GM12878 (cell line): ENCODE data around the gene SLC26A11. TPM values are rescaled to one million over a fixed set of nuclear protein-coding genes. Genes with fewer than 3 reads are reported as not detected.

Experiments used
- ATAC-seq: fragments of 200-7000 bp; cut with Tn5 transposase; 3 replicates; pipeline ENCODE4 v1.9.1; 2020; ENCODE audit warnings: mild to moderate bottlenecking, moderate library complexity
- BruUV-seq: library from RNA; stranded (reverse); fragments of 400-500 nt; replicated peaks from 2 replicates; lab custom pipeline; 2021; lab: Mats Ljungman, UMichigan
- CTCF ChIA-PET: fragments of 300-600 bp; sonication (Branson Sonifier 250); formaldehyde crosslinking; extraction: SDS; loops from one replicate; lab custom pipeline; 2021; ENCODE audit warnings: inconsistent platforms; lab: Yijun Ruan, JAX
- POLR2A ChIA-PET: fragments of 350-600 bp; formaldehyde crosslinking; extraction: SDS; loops from one replicate; lab custom pipeline; 2021; ENCODE audit warnings: inconsistent platforms; lab: Charles Lee
- RAD21 ChIA-PET: fragments of 300-600 bp; sonication (Branson Sonifier 250); formaldehyde crosslinking; loops from one replicate; lab custom pipeline; 2023; ENCODE audit warnings: antibody characterized with exemption; ENCODE audit not compliant: unreplicated experiment; lab: Charles Lee
- SMC1A ChIA-PET: fragments of 300-600 bp; sonication (Branson Sonifier 250); formaldehyde crosslinking; loops from one replicate; lab custom pipeline; 2023; ENCODE audit not compliant: unreplicated experiment, uncharacterized antibody; lab: Charles Lee
- DNase-seq: peaks from one replicate; pipeline ENCODE4 v3.0.0-alpha.2; 2011; ENCODE audit warnings: low read depth, low spot score
- FAIRE-seq: peaks from 3 replicates; lab custom pipeline; 2011; peaks lifted over from hg19 to GRCh38; lab: Jason Lieb, UNC
- H2AFZ ChIP-seq: 2 replicates; pipeline ENCODE4 v1.6.0; 2011; ENCODE audit warnings: low read depth, low read length, control low read depth; ENCODE audit not compliant: control insufficient read depth
- H3K27ac ChIP-seq: 2 replicates; pipeline ENCODE4 v1.5.1; 2011; ENCODE audit warnings: control low read depth; ENCODE audit not compliant: control insufficient read depth, insufficient read depth
- H3K27me3 ChIP-seq, 2 experiments: replicated peaks in 1 of 2; 2 replicates each; pipeline versions ENCODE4 v1.6.0 to v1.6.1; 2011; ENCODE audit warnings: low read length in 1 of 2; ENCODE audit not compliant: control insufficient read depth in 2 of 2, insufficient read depth in 2 of 2
- H3K36me3 ChIP-seq, 2 experiments: 2 replicates each; pipeline ENCODE4 v1.5.1; 2011; ENCODE audit warnings: low read length in 1 of 2; ENCODE audit not compliant: control insufficient read depth in 2 of 2, insufficient read depth in 2 of 2
- H3K4me1 ChIP-seq: 2 replicates; pipeline ENCODE4 v1.6.1; 2011; ENCODE audit warnings: mild to moderate bottlenecking, low read length, moderate library complexity, mixed read lengths; ENCODE audit not compliant: control insufficient read depth, insufficient read depth
- H3K4me2 ChIP-seq: 2 replicates; pipeline ENCODE4 v1.6.0; 2011; ENCODE audit warnings: control low read depth; ENCODE audit not compliant: control insufficient read depth, insufficient read depth
- H3K4me3 ChIP-seq: fragments of 200-600 bp; sonication (generic); 2 replicates; pipeline ENCODE4 v1.5.1; 2016
- H3K79me2 ChIP-seq: 2 replicates; pipeline ENCODE4 v1.6.0; 2011; ENCODE audit warnings: low read length; ENCODE audit not compliant: control insufficient read depth, insufficient read depth
- H3K9ac ChIP-seq: 2 replicates; pipeline ENCODE4 v1.8.0; 2011; ENCODE audit warnings: low read length, control low read depth, mixed read lengths; ENCODE audit not compliant: control insufficient read depth, insufficient read depth
- H3K9me3 ChIP-seq: replicated peaks from 3 replicates; pipeline ENCODE4 v1.5.1; 2011; ENCODE audit warnings: mild to moderate bottlenecking, low read length; ENCODE audit not compliant: control insufficient read depth, insufficient read depth
- H4K20me1 ChIP-seq: 2 replicates; pipeline ENCODE4 v1.6.0; 2011; ENCODE audit not compliant: control insufficient read depth, insufficient read depth
- BCL11A ChIP-seq: IDR thresholded peaks from 2 replicates; pipeline ENCODE4 v1.6.1; 2011; ENCODE audit warnings: low read depth, low read length
- CUX1 ChIP-seq: IDR thresholded peaks from 2 replicates; pipeline ENCODE4 v1.6.1; 2012; ENCODE audit warnings: improper control_type of control experiment, low read depth, low read length; ENCODE audit not compliant: insufficient replicate concordance
- EP300 ChIP-seq, 2 experiments: fragments of 150-350 bp in 1 of 2; IDR thresholded peaks; 2 replicates each; pipeline ENCODE4 v1.6.1; 2011 to 2012; ENCODE audit warnings: low read depth in 2 of 2, low read length in 2 of 2, borderline replicate concordance in 1 of 2, improper control_type of control experiment in 1 of 2, inconsistent platforms in 1 of 2; ENCODE audit not compliant: control insufficient read depth in 1 of 2
- ETV6 ChIP-seq, 2 experiments: fragments of 450-650 bp in 1 of 2; IDR thresholded peaks in 1 of 2; conservative IDR thresholded peaks in 1 of 2; 2 replicates each; pipeline ENCODE4 v1.6.1; 2014; ENCODE audit warnings: antibody characterized with exemption in 1 of 2, borderline replicate concordance in 1 of 2, low read depth in 1 of 2, mild to moderate bottlenecking in 1 of 2, moderate library complexity in 1 of 2
- GABPA ChIP-seq: IDR thresholded peaks from 2 replicates; pipeline ENCODE4 v1.6.1; 2014; ENCODE audit warnings: antibody characterized with exemption, low read depth, mild to moderate bottlenecking, inconsistent platforms
- IRF3 ChIP-seq: fragments of 450-650 bp; IDR thresholded peaks from 2 replicates; pipeline ENCODE4 v1.6.1; 2014; ENCODE audit warnings: mild to moderate bottlenecking
- MEF2B ChIP-seq: fragments of 450-650 bp; IDR thresholded peaks from 2 replicates; pipeline ENCODE4 v1.6.1; 2018; ENCODE audit warnings: mild to moderate bottlenecking, moderate library complexity; ENCODE audit not compliant: partially characterized antibody, poor library complexity, severe bottlenecking
- MTA3 ChIP-seq: IDR thresholded peaks from 2 replicates; pipeline ENCODE4 v1.6.1; 2012; ENCODE audit warnings: low read length, inconsistent platforms, borderline replicate concordance
- NR2F1 ChIP-seq: fragments of 450-650 bp; conservative IDR thresholded peaks from 2 replicates; pipeline ENCODE4 v1.6.1; 2017; ENCODE audit warnings: mild to moderate bottlenecking
- STAT1 ChIP-seq: fragments of 450-650 bp; conservative IDR thresholded peaks from 2 replicates; pipeline ENCODE4 v1.6.1; 2014; ENCODE audit warnings: antibody characterized with exemption, mild to moderate bottlenecking
- TBL1XR1 ChIP-seq: IDR thresholded peaks from 2 replicates; pipeline ENCODE4 v1.6.1; 2012; ENCODE audit warnings: low read depth, low read length, improper control_type of control experiment
- USF1 ChIP-seq: IDR thresholded peaks from 2 replicates; pipeline ENCODE4 v1.6.1; 2011; ENCODE audit warnings: borderline replicate concordance, low read depth, mild to moderate bottlenecking, moderate library complexity, mixed read lengths, low read length; ENCODE audit not compliant: insufficient read depth; ENCODE audit errors: extremely low read length
- YBX1 ChIP-seq: fragments of 450-650 bp; IDR thresholded peaks from 2 replicates; pipeline ENCODE4 v1.6.1; 2016; ENCODE audit warnings: antibody characterized with exemption
- WGBS: methylation state at CpG from one replicate; pipeline ENCODE4 v1.1.6; 2016; ENCODE audit warnings: low lambda C conversion rate; ENCODE audit not compliant: insufficient replicate concordance, insufficient coverage; ENCODE audit errors: missing lambda C conversion rate; 5-methylcytosine and 5-hydroxymethylcytosine counted together
- in situ Hi-C: fragments of 300-500 bp; cut with MboI; formaldehyde crosslinking; loops from 9 replicates; pipeline ENCODE4 v1.14.3; 2018; ENCODE audit warnings: mixed read lengths
- intact Hi-C: fragments of 100-400 bp; cut with micrococcal nuclease; formaldehyde crosslinking; loops from one replicate; pipeline ENCODE4 v1.14.2; 2022; ENCODE audit not compliant: unreplicated experiment
- polyA plus RNA-seq, 11 experiments: library from polyadenylated mRNA; depleted of rRNA in 4 of 11; unstranded in 6 of 11; stranded (reverse) in 5 of 11; fragments of >200 nt; fragmentation: Nextera tagmentation in 4 of 11; fragmentation: Illumina TruSeq in 1 of 11; extraction: Ambion mirVana in 4 of 11; extraction: Trizol in 1 of 11; gene quantifications; 1 replicate in 1 of 11; 2 replicates in 10 of 11; pipeline versions ENCODE4 v1.2.1 to v1.2.3, GENCODE V29; 2011 to 2016; ENCODE audit warnings: inconsistent platforms in 2 of 11, missing spikeins in 2 of 11, low read depth in 1 of 11
- total RNA-seq, 4 experiments: library from RNA; depleted of rRNA in 3 of 4; stranded (reverse); fragments of >200 nt in 3 of 4; fragmentation: Illumina TruSeq in 1 of 4; extraction: Trizol in 1 of 4; gene quantifications; 2 replicates each; pipeline versions ENCODE4 v1.2.1 to v1.2.3, GENCODE V29; 2013 to 2021

SLC26A11 gene
- total and polyA plus RNA-seq, 10 of the 15 experiments (the other 5 are each of a cell fraction or from before 2014, with no cell fraction given) = 0.05 to 4.1 (median 1.2) TPM; not detected in 1

- peak overlapping the region; percentile 56 for H3K4me2 ChIP-seq
- intact Hi-C loops (no loop called here), in situ Hi-C loops (no loop called here)
- POLR2A ChIA-PET = interaction anchor here (0.6 kb wide), 1 partner anchor 44 kb away, joined by 9 read pairs; no protein-coding TSS in a partner anchor
- peak overlapping the region; percentile 92 for H3K27ac ChIP-seq
- no peaks in the 10 kb centered on the region for H3K27me3 ChIP-seq
- peak overlapping the region; percentile 80 for H3K9ac ChIP-seq
- H3K4me1 ChIP-seq = peaks cover 40% of the 10 kb centered on the region
- H3K4me3 ChIP-seq = peak overlapping the region; percentile 97
- ATAC-seq (peak; percentile 67), FAIRE-seq (peak; percentile 95), DNase-seq (peak; percentile 89)
- SMC1A ChIA-PET = interaction anchor here (0.8 to 0.9 kb wide), 2 partner anchors 9 to 20 kb away, joined by 3 to 4 read pairs; no protein-coding TSS in a partner anchor
- H4K20me1 ChIP-seq = peaks cover 5% of the 10 kb centered on the region; the same call in 1 of the 2 replicates
- 3% methylated on average over 19 of the region's 19 CpGs for WGBS
- RAD21 ChIA-PET = interaction anchor here (1.0 to 4.3 kb wide), 3 partner anchors 9 to 67 kb away, joined by 4 to 10 read pairs (median 4); partner anchors contain the start of genes SGSH and SLC26A11
- CTCF ChIA-PET = interaction anchor here (1.1 to 1.2 kb wide), 2 partner anchors 68 to 162 kb away, joined by 4 read pairs; partner anchors contain the start of gene GAA
- H3K36me3 ChIP-seq = peaks cover 0 to 16% of the 10 kb centered on the region in 2 experiments; a peak in 1 of 4 replicates
- H3K9me3 ChIP-seq = no peaks in the 10 kb centered on the region
- H2AFZ ChIP-seq = no peak overlapping the region
- peaks cover 58% of the 10 kb centered on the region for H3K79me2 ChIP-seq
- BruUV-seq = no TSS peak
- TF ChIP-seq MTA3 (peak; percentile 84; the same call in 1 of the 2 replicates), USF1 (peak; percentile 93), EP300 (IDR thresholded peaks at IDR 0.05; ENCODE audit: borderline replicate concordance in 1 of 2, control insufficient read depth in 1 of 2, low read depth in 2 of 2, low read length in 2 of 2) (peak; percentile 56 to 78; a peak in 3 of 4 replicates), NR2F1 (0 out of 2 replicates have a peak, but pooled peaks have one; percentile 20), CUX1 (peak; percentile 73), YBX1 (no peak), TBL1XR1 (peak; percentile 90), GABPA (no peak), BCL11A (0 out of 2 replicates have a peak, but pooled peaks have one; percentile 4), STAT1 (0 out of 2 replicates have a peak, but pooled peaks have one; percentile 30), ETV6 (conservative IDR thresholded peaks at IDR 0.05 in 1 of 2, IDR thresholded peaks at IDR 0.05 in 1 of 2; ENCODE audit: borderline replicate concordance in 1 of 2, low read depth in 1 of 2) (peak in 1 of 2 experiments; percentile 50; a peak in 1 of 4 replicates), IRF3 (no peak), MEF2B (peak; percentile 49)
Observed at GRCh38 chr17:80263253-80264204, 43.3 kb downstream of the SLC26A11 start.
